ENCODE measurements around the gene RALB.

Gene RALB

GRCh38 chr2:120269816-120270215 lies 17.2 kb downstream of the RALB start:
- no peak overlapping the region for H2BK120ac ChIP-seq (ENCODE audit: insufficient read depth, low read length, poor library complexity)
- H3K4me3 ChIP-seq (ENCODE audit: low read depth, low read length) = no peak overlapping the region
- H3K36me3 ChIP-seq (ENCODE audit: control insufficient read depth in 1 of 2, insufficient read depth in 2 of 2, low read length in 2 of 2) = peaks cover 3% of the 10 kb centered on the region in 2 experiments
- no peak overlapping the region for H3K23ac ChIP-seq (ENCODE audit: low read length)
- H3K18ac ChIP-seq (ENCODE audit: low read length) = no peak overlapping the region
- no peak overlapping the region for H3K14ac ChIP-seq (ENCODE audit: low read length)
- no peaks in the 10 kb centered on the region for H3K79me2 ChIP-seq (ENCODE audit: control insufficient read depth, insufficient read depth, low read length, poor library complexity)
- H4K12ac ChIP-seq (ENCODE audit: low read depth, low read length) = no peak overlapping the region
- no peaks in the 10 kb centered on the region for H3K4me1 ChIP-seq (ENCODE audit: control insufficient read depth in 1 of 2, insufficient read depth in 2 of 2, low read length in 2 of 2)
- no peak for DNase-seq
- no peak overlapping the region for H4K91ac ChIP-seq (ENCODE audit: low read depth, low read length)
- no peak overlapping the region for H3K9ac ChIP-seq (ENCODE audit: low read length)
- no peaks in the 10 kb centered on the region for H3K9me3 ChIP-seq (ENCODE audit: insufficient read depth, low read depth, low read length)
- no CpG with 5 or more reads among the region's 1 CpG for WGBS (ENCODE audit: extremely low coverage, insufficient coverage, insufficient read length)
- H2BK5ac ChIP-seq (ENCODE audit: low read depth, low read length, poor library complexity) = no peak overlapping the region
- no peak overlapping the region for H3K4ac ChIP-seq (ENCODE audit: low read depth, low read length)
- no peak overlapping the region for H2AK5ac ChIP-seq (ENCODE audit: low read length)
- no peak overlapping the region for H3K27ac ChIP-seq (ENCODE audit: low read depth, low read length)
- H2BK12ac ChIP-seq (ENCODE audit: low read length) = no peak overlapping the region
- H4K8ac ChIP-seq (ENCODE audit: low read depth, low read length) = no peak overlapping the region
- H3K27me3 ChIP-seq (ENCODE audit: insufficient read depth, low read length) = no peaks in the 10 kb centered on the region
- H3K79me1 ChIP-seq (ENCODE audit: low read length) = no peaks in the 10 kb centered on the region
- no peak overlapping the region for H3K4me2 ChIP-seq (ENCODE audit: low read length)
- H2AFZ ChIP-seq (ENCODE audit: insufficient read depth, low read length, poor library complexity) = no peak overlapping the region

GRCh38 chr2:120271711-120272379 lies 19.2 kb downstream of the RALB start:
- WGBS (ENCODE audit: extremely low coverage, insufficient coverage, insufficient read length) = no CpG with 5 or more reads among the region's 1 CpG

GRCh38 chr2:120272763-120273481 lies 20.3 kb downstream of the RALB start:
- H4K91ac ChIP-seq (ENCODE audit: low read depth, low read length) = no peak overlapping the region
- H3K18ac ChIP-seq (ENCODE audit: low read length) = no peak overlapping the region
- no peak overlapping the region for H2AK5ac ChIP-seq (ENCODE audit: low read length)
- H4K8ac ChIP-seq (ENCODE audit: low read depth, low read length) = no peak overlapping the region
- H3K27me3 ChIP-seq (ENCODE audit: insufficient read depth, low read length) = no peaks in the 10 kb centered on the region
- H3K27ac ChIP-seq (ENCODE audit: low read depth, low read length) = no peak overlapping the region
- H3K9me3 ChIP-seq (ENCODE audit: insufficient read depth, low read depth, low read length) = peaks cover 6% of the 10 kb centered on the region
- H2BK120ac ChIP-seq (ENCODE audit: insufficient read depth, low read length, poor library complexity) = no peak overlapping the region
- no peak overlapping the region for H4K12ac ChIP-seq (ENCODE audit: low read depth, low read length)
- H2BK12ac ChIP-seq (ENCODE audit: low read length) = no peak overlapping the region
- no peak overlapping the region for H3K4me3 ChIP-seq (ENCODE audit: low read depth, low read length)
- WGBS (ENCODE audit: extremely low coverage, insufficient coverage, insufficient read length) = no CpG with 5 or more reads among the region's 4 CpGs
- H3K36me3 ChIP-seq (ENCODE audit: control insufficient read depth in 1 of 2, insufficient read depth in 2 of 2, low read length in 2 of 2) = peaks cover 3 to 4% of the 10 kb centered on the region in 2 experiments
- H3K23ac ChIP-seq (ENCODE audit: low read length) = no peak overlapping the region
- no peak overlapping the region for H3K4ac ChIP-seq (ENCODE audit: low read depth, low read length)
- H2BK5ac ChIP-seq (ENCODE audit: low read depth, low read length, poor library complexity) = no peak overlapping the region
- no peak overlapping the region for H2AFZ ChIP-seq (ENCODE audit: insufficient read depth, low read length, poor library complexity)
- H3K79me1 ChIP-seq (ENCODE audit: low read length) = no peaks in the 10 kb centered on the region
- H3K9ac ChIP-seq (ENCODE audit: low read length) = no peak overlapping the region
- no peak overlapping the region for H3K14ac ChIP-seq (ENCODE audit: low read length)
- no peaks in the 10 kb centered on the region for H3K79me2 ChIP-seq (ENCODE audit: control insufficient read depth, insufficient read depth, low read length, poor library complexity)
- peaks cover 2 to 5% of the 10 kb centered on the region in 2 experiments for H3K4me1 ChIP-seq (ENCODE audit: control insufficient read depth in 1 of 2, insufficient read depth in 2 of 2, low read length in 2 of 2)
- no peak for DNase-seq
- no peak overlapping the region for H3K4me2 ChIP-seq (ENCODE audit: low read length)

More at GRCh38 chr2:120271711-120272379, 19.2 kb downstream of the RALB start:
- no peak overlapping the region for H2BK120ac ChIP-seq (ENCODE audit: insufficient read depth, low read length, poor library complexity)
- H3K23ac ChIP-seq (ENCODE audit: low read length) = no peak overlapping the region
- peaks cover 3% of the 10 kb centered on the region in 2 experiments for H3K36me3 ChIP-seq (ENCODE audit: control insufficient read depth in 1 of 2, insufficient read depth in 2 of 2, low read length in 2 of 2)
- no peak overlapping the region for H4K8ac ChIP-seq (ENCODE audit: low read depth, low read length)
- no peaks in the 10 kb centered on the region for H3K79me1 ChIP-seq (ENCODE audit: low read length)
- H3K27me3 ChIP-seq (ENCODE audit: insufficient read depth, low read length) = no peaks in the 10 kb centered on the region
- no peak overlapping the region for H3K9ac ChIP-seq (ENCODE audit: low read length)
- H3K79me2 ChIP-seq (ENCODE audit: control insufficient read depth, insufficient read depth, low read length, poor library complexity) = no peaks in the 10 kb centered on the region
- H3K4me2 ChIP-seq (ENCODE audit: low read length) = no peak overlapping the region
- no peak overlapping the region for H3K4ac ChIP-seq (ENCODE audit: low read depth, low read length)
- no peak overlapping the region for H3K4me3 ChIP-seq (ENCODE audit: low read depth, low read length)
- no peak overlapping the region for H2BK5ac ChIP-seq (ENCODE audit: low read depth, low read length, poor library complexity)
- DNase-seq = peak; percentile 85 to 88
- no peak overlapping the region for H3K14ac ChIP-seq (ENCODE audit: low read length)
- H2AK5ac ChIP-seq (ENCODE audit: low read length) = no peak overlapping the region
- no peak overlapping the region for H2BK12ac ChIP-seq (ENCODE audit: low read length)
- no peak overlapping the region for H2AFZ ChIP-seq (ENCODE audit: insufficient read depth, low read length, poor library complexity)
- no peak overlapping the region for H3K18ac ChIP-seq (ENCODE audit: low read length)
- no peak overlapping the region for H3K27ac ChIP-seq (ENCODE audit: low read depth, low read length)
- H3K9me3 ChIP-seq (ENCODE audit: insufficient read depth, low read depth, low read length) = peaks cover 2% of the 10 kb centered on the region
- H4K91ac ChIP-seq (ENCODE audit: low read depth, low read length) = no peak overlapping the region
- no peak overlapping the region for H4K12ac ChIP-seq (ENCODE audit: low read depth, low read length)
- H3K4me1 ChIP-seq (ENCODE audit: control insufficient read depth in 1 of 2, insufficient read depth in 2 of 2, low read length in 2 of 2) = peaks cover 2 to 5% of the 10 kb centered on the region in 2 experiments

- Histone ChIP-seq H3K79me1 (ENCODE audit: low read length) (no peaks in the 10 kb centered on the region), H3K14ac (ENCODE audit: low read length) (no peak overlapping the region), H3K18ac (ENCODE audit: low read length) (no peak overlapping the region), H4K91ac (ENCODE audit: low read depth, low read length) (no peak overlapping the region), H3K23ac (ENCODE audit: low read length) (no peak overlapping the region), H3K27me3 (ENCODE audit: insufficient read depth, low read length) (no peaks in the 10 kb centered on the region), H2AFZ (ENCODE audit: insufficient read depth, low read length, poor library complexity) (no peak overlapping the region), H2BK12ac (ENCODE audit: low read length) (no peak overlapping the region), H4K12ac (ENCODE audit: low read depth, low read length) (no peak overlapping the region), H2BK120ac (ENCODE audit: insufficient read depth, low read length, poor library complexity) (no peak overlapping the region), H3K9me3 (ENCODE audit: insufficient read depth, low read depth, low read length) (peaks cover 10% of the 10 kb centered on the region), H3K4ac (ENCODE audit: low read depth, low read length) (no peak overlapping the region), H3K27ac (ENCODE audit: low read depth, low read length) (no peak overlapping the region), H2BK5ac (ENCODE audit: low read depth, low read length, poor library complexity) (no peak overlapping the region), H3K4me3 (ENCODE audit: low read depth, low read length) (no peak overlapping the region), H3K4me2 (ENCODE audit: low read length) (no peak overlapping the region), H3K79me2 (ENCODE audit: control insufficient read depth, insufficient read depth, low read length, poor library complexity) (no peaks in the 10 kb centered on the region), H3K9ac (ENCODE audit: low read length) (no peak overlapping the region), H4K8ac (ENCODE audit: low read depth, low read length) (no peak overlapping the region), H2AK5ac (ENCODE audit: low read length) (no peak overlapping the region), H3K4me1 (ENCODE audit: control insufficient read depth in 1 of 2, insufficient read depth in 2 of 2, low read length in 2 of 2) (peaks cover 2 to 5% of the 10 kb centered on the region in 2 experiments), H3K36me3 (ENCODE audit: control insufficient read depth in 1 of 2, insufficient read depth in 2 of 2, low read length in 2 of 2) (peaks cover 5 to 11% of the 10 kb centered on the region in 2 experiments)
- DNase-seq = peak; percentile 48 to 65
- WGBS (ENCODE audit: extremely low coverage, insufficient coverage, insufficient read length) = no CpG with 5 or more reads among the region's 8 CpGs
These were observed 23.2 kb downstream of the RALB start for GRCh38 chr2:120275617-120276400.

Data from trophoblast cell (in vitro differentiated cells and primary cell).